CD4-positive, alpha-beta T cell treated with Interleukin-2 at 100 ng/mL for 4 hours (primary cell): ENCODE data around the gene PIK3C2B.
"Not testable (repeated sequence)": the region's sequence is repeated elsewhere in the genome, so short reads cannot be mapped to it uniquely, and the experiment has no call there.

Experiments used
- DNase-seq: peaks from one replicate; pipeline ENCODE4 v3.0.0-alpha.2; 2020; ENCODE audit warnings: low spot score

Gene PIK3C2B

GRCh38 chr1:204494281-204495077 is at the start of gene PIK3C2B:
Gene PIK3C2B (minus strand): TSS chr1:204494805. CDS start chr1:204469802, 25,003 bp downstream.
- peak; percentile 65 for DNase-seq

- peak; percentile 71 for DNase-seq
Observed at GRCh38 chr1:204544321-204544720, 49.7 kb upstream of the PIK3C2B start.

- no peak for DNase-seq
Observed at GRCh38 chr1:204541626-204542025, 47.0 kb upstream of the PIK3C2B start.

GRCh38 chr1:204532832-204533231 is 38.2 kb upstream of the PIK3C2B start:
- no peak for DNase-seq

GRCh38 chr1:204530932-204531331 is 36.3 kb upstream of the PIK3C2B start:
- DNase-seq, result no peak

- DNase-seq, result no peak
Observed at GRCh38 chr1:204529371-204529895, 34.8 kb upstream of the PIK3C2B start.

GRCh38 chr1:204528677-204529076 is 34.1 kb upstream of the PIK3C2B start:
- DNase-seq, result no peak

GRCh38 chr1:204528241-204528640 is 33.6 kb upstream of the PIK3C2B start:
- DNase-seq, result no peak

GRCh38 chr1:204524986-204525385 is 30.4 kb upstream of the PIK3C2B start:
- DNase-seq, result no peak

- DNase-seq, result peak; percentile 51
Observed at GRCh38 chr1:204523605-204524215, 29.1 kb upstream of the PIK3C2B start.

GRCh38 chr1:204521941-204522521 is 27.4 kb upstream of the PIK3C2B start:
- not testable (repeated sequence) for DNase-seq

GRCh38 chr1:204520834-204521709 is 26.5 kb upstream of the PIK3C2B start:
- peak; percentile 84 for DNase-seq

- DNase-seq, result not testable (repeated sequence)
Observed at GRCh38 chr1:204517382-204517781, 22.8 kb upstream of the PIK3C2B start.

- DNase-seq, result peak; percentile 95
Observed at GRCh38 chr1:204516180-204516879, 21.7 kb upstream of the PIK3C2B start, which contains the start of gene MDM4. Gene MDM4 (plus strand): TSS chr1:204516406. CDS start chr1:204525519, 9,113 bp downstream.

- DNase-seq, result no peak
Observed at GRCh38 chr1:204514828-204515227, 20.2 kb upstream of the PIK3C2B start.

GRCh38 chr1:204513117-204513716 is 18.6 kb upstream of the PIK3C2B start:
- DNase-seq, result peak; percentile 79

GRCh38 chr1:204511366-204511765 is 16.8 kb upstream of the PIK3C2B start:
- peak; percentile 26 for DNase-seq

- no peak for DNase-seq
Observed at GRCh38 chr1:204509186-204509635, 14.6 kb upstream of the PIK3C2B start.

- peak; percentile 28 for DNase-seq
Observed at GRCh38 chr1:204507317-204508105, 12.9 kb upstream of the PIK3C2B start.

- DNase-seq, result peak; percentile 96
Observed at GRCh38 chr1:204506969-204507316, 12.3 kb upstream of the PIK3C2B start.
